GM06990 (cell line): ENCODE data around the gene ATPAF1.

Source experiments
- DNase-seq: peaks from one replicate; pipeline ENCODE4 v3.0.0-alpha.2; 2011; ENCODE audit not compliant: insufficient read length; ENCODE audit errors: extremely low read depth
- H3K27me3 ChIP-seq: replicated peaks from 2 replicates; pipeline ENCODE4 v1.6.0; 2011; ENCODE audit warnings: low read length; ENCODE audit not compliant: control insufficient read depth, insufficient read depth
- H3K36me3 ChIP-seq: 2 replicates; pipeline ENCODE4 v1.5.1; 2011; ENCODE audit warnings: low read length; ENCODE audit not compliant: control insufficient read depth, insufficient read depth
- H3K4me3 ChIP-seq: replicated peaks from 2 replicates; pipeline ENCODE4 v1.5.1; 2011; ENCODE audit warnings: low read depth, mild to moderate bottlenecking, control low read depth, low read length
- CTCF ChIP-seq: IDR thresholded peaks from 2 replicates; pipeline ENCODE4 v1.5.1; 2011; ENCODE audit warnings: low read length, control low read depth, mild to moderate bottlenecking, inconsistent platforms; ENCODE audit not compliant: insufficient read depth, poor library complexity, severe bottlenecking

The ATPAF1 gene, protein sequence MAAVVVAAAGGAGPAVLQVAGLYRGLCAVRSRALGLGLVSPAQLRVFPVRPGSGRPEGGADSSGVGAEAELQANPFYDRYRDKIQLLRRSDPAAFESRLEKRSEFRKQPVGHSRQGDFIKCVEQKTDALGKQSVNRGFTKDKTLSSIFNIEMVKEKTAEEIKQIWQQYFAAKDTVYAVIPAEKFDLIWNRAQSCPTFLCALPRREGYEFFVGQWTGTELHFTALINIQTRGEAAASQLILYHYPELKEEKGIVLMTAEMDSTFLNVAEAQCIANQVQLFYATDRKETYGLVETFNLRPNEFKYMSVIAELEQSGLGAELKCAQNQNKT

DNA sequence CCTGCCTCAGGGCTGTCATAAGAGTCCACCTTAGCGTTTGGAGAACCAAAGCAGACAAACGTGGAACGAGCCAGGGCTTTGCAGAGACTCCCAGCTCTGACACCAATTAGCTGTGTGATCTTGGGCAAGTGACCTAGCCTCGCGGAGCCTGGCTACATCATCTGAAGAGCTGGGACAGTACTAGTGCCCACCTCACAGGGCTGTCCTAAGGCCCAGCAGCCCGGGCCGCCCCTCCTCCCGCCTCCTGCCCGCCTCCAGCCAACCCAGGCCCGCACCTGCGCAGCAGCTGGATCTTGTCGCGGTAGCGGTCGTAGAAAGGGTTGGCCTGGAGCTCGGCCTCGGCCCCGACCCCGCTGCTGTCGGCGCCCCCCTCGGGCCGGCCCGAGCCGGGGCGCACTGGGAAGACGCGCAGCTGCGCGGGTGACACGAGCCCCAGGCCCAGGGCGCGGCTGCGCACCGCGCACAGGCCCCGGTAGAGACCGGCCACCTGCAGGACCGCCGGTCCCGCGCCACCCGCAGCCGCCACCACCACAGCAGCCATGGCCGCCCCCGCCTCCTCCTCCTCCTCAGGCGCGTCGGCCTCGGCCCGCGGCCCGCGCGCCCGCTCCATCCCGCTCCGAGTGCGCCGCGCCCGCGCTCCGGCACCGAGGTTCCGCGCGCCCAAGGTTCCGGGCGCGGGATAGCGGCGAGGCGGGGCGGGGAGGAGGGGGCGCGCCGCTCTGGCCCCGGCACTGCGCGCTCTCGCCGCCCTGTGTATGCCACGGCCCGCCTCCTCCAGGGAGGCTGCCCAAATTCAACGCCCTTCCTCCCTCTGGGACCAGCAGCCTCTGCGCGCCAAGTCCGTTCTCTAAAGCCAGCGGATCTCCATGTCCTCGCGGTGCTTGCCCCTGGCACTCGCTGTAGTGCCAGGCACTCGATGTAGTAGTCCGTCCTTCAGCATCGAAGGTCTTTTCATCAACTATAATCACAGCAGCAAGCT, at the start of gene ATPAF1:
Gene ATPAF1 (minus strand): TSS at position 583 of the 979 bp plus-strand sequence. CDS start 42 bp downstream, at position 541.
- Histone ChIP-seq H3K36me3 (peaks cover 3% of the 10 kb centered on the region), H3K4me3 (peak within 1 kb of the TSS; percentile 91), H3K27me3 (no peaks in the 10 kb centered on the region)
- TF ChIP-seq CTCF, result no peak
- peak; percentile 83 for DNase-seq

DNA sequence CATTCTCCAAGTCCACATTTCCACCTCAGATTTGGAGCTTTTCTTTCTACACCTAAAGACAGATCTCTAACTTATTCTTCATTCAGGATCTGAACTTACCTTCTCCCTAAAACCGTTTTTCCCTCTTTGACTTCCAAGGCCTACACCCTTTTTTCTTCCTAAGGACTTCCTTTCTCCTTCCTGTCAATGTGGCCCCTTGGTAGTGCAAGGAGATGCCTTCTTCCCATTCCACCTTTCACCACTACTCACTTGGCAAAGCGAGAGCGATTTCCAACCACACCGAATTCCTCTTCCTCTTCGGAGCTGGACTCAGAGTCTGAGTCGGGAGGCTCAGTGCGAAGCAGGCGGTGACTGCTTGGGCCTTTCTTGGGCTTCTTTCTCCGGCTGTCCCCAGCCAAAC, 49.5 kb upstream of the ATPAF1 start:
- H3K4me3 ChIP-seq, result peak overlapping the region; percentile 93
- no peak for TF ChIP-seq CTCF
- no peaks in the 10 kb centered on the region for H3K27me3 ChIP-seq
- DNase-seq, result no peak
- H3K36me3 ChIP-seq, result peaks cover 5% of the 10 kb centered on the region

DNA sequence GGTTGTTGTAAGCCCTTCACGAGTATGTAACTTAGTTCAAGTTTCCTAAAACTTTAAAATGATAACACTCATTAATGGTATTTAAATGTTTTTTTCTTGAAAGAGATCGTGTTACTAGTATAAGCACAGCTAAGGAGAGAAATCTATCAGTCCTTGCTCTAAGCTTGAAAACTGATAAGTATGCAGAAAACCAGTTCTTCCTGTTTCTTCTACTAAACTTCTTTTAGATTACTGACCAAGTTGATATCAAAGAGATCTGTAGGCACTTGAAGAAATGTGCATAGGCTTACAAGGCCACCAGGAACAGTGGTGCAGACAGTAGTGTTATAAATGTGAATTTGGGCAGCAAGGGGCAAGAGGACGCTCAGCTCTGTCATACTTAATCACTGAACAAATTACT, 46.8 kb upstream of the ATPAF1 start:
- TF ChIP-seq CTCF, result no peak
- no peak for DNase-seq
- H3K36me3 ChIP-seq, result peaks cover 5% of the 10 kb centered on the region
- no peak overlapping the region for H3K4me3 ChIP-seq
- no peaks in the 10 kb centered on the region for H3K27me3 ChIP-seq

- Histone ChIP-seq H3K36me3 (peaks cover 7% of the 10 kb centered on the region), H3K27me3 (no peaks in the 10 kb centered on the region), H3K4me3 (no peak overlapping the region)
- TF ChIP-seq CTCF, result no peak
- no peak for DNase-seq
These were observed 40.0 kb upstream of the ATPAF1 start for GRCh38 chr1:46708121-46708520.

GRCh38 chr1:46705408-46705807, 37.2 kb upstream of the ATPAF1 start:
- no peak for DNase-seq
- no peak overlapping the region for H3K4me3 ChIP-seq
- H3K27me3 ChIP-seq, result no peaks in the 10 kb centered on the region
- H3K36me3 ChIP-seq, result peaks cover 10% of the 10 kb centered on the region
- no peak for TF ChIP-seq CTCF
